ENCODE measurements around the gene GRIN1. TPM values are rescaled to one million over a fixed set of nuclear protein-coding genes. Genes with fewer than 3 reads are reported as not detected.

The GRIN1 gene
- total and polyA plus RNA-seq, 8 donors, result 0.25 to 0.55 (median 0.31) TPM; not detected in 5

- peaks cover 49 to 90% (median 87%) of the 10 kb centered on the region in 4 donors for H3K4me1 ChIP-seq
- H3K27me3 ChIP-seq, result no peaks in the 10 kb centered on the region
- TF ChIP-seq EP300 (IDR thresholded peaks at IDR 0.05), result no peak
- TF ChIP-seq CTCF (IDR thresholded peaks at IDR 0.05), result no peak
- no peak for TF ChIP-seq POLR2AphosphoS5 (IDR thresholded peaks at IDR 0.05)
- no peak for TF ChIP-seq POLR2A (IDR thresholded peaks at IDR 0.05)
- WGBS, 5 donors, result 53 to 82% (median 71%) methylated on average over 3 of the region's 3 CpGs
- H3K4me3 ChIP-seq, result peak overlapping the region in 1 of 4 donors; percentile 99
- H3K36me3 ChIP-seq, result peaks cover 15 to 42% (median 38%) of the 10 kb centered on the region in 4 donors
- peak overlapping the region in 4 of 5 donors; percentile 86 to 97 (median 96) for H3K27ac ChIP-seq
- DNase-seq, result no peak
- intact Hi-C loops (cut with DNase I; ENCODE audit: low total_unique reads), result no loop called here
- H3K9me3 ChIP-seq, result no peaks in the 10 kb centered on the region
Measured at GRCh38 chr9:137191245-137191644, 52.3 kb downstream of the GRIN1 start.

DNA sequence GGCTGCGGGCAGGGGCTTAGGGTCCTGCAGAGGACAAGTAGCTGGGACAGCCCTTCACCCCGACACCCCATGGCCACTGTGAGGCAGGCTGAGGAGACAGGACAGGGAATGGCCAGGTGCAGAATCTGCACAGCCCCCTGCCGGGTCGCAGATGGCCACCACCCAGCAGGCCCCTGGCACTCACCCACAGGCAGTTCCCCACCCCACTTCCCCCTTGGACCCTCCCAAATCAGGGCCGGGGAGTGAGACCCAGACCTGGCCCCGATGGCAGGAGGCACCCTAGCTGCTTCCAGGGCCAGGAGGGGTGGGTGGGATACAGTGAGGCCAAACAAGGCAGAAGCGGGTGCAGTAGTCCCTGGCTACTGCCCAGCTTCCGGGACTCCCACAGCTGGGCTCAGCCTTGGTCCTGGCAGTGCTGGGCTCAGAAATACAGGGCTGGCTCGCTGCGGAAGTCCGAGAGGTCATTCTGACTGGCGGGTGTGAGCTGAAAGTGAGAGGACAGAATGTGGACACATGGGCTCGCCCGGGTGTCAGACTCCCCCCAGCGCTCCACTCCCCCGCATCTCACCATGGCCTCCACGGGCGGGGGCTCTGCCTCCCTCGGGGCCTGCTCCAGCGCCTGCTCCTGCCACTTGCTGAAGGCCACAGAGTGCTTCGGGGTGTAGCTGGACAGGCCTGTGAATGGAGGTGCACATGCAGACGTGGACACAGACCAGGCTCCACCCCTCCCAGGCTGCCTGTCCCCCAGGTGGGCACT, 52.9 kb downstream of the GRIN1 start:
- no peaks in the 10 kb centered on the region for H3K9me3 ChIP-seq
- peak in 1 of 2 donors; percentile 59 for DNase-seq
- H3K27me3 ChIP-seq, result no peaks in the 10 kb centered on the region
- H3K36me3 ChIP-seq, result peaks cover 15 to 36% (median 33%) of the 10 kb centered on the region in 4 donors
- intact Hi-C loops (cut with DNase I; ENCODE audit: low total_unique reads), result no loop called here
- H3K4me3 ChIP-seq, result peak overlapping the region in 1 of 4 donors; percentile 99
- WGBS, 5 donors, result 56 to 81% (median 64%) methylated on average over 17 to 22 of the region's 22 CpGs
- H3K27ac ChIP-seq, result peak overlapping the region; percentile 9 to 97 (median 39)
- peaks cover 47 to 90% (median 87%) of the 10 kb centered on the region in 4 donors for H3K4me1 ChIP-seq
- TF ChIP-seq EP300 (IDR thresholded peaks at IDR 0.05) (no peak), POLR2AphosphoS5 (IDR thresholded peaks at IDR 0.05) (no peak), POLR2A (IDR thresholded peaks at IDR 0.05) (no peak), CTCF (IDR thresholded peaks at IDR 0.05) (no peak)

DNA sequence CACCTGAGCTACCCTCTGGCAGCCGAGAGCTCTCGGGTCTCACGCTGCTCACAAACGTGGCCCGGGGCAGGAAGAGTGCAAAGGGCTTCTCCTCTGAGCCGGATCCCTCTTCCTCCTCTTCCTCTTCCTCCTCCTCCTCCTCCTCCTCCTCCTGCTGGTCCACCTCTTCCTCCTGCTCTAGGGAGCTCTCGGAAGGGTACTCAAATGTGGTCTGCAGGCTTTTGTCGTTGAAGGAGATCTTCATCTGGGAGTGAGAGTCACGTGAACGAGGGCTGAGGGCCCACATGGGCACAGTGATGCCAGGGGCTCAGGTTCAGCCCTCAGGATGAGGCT, 53.5 kb downstream of the GRIN1 start:
- DNase-seq, result no peak
- H3K4me3 ChIP-seq, result no peak overlapping the region
- intact Hi-C loops (cut with DNase I; ENCODE audit: low total_unique reads), result no loop called here
- peaks cover 15 to 31% (median 30%) of the 10 kb centered on the region in 4 donors for H3K36me3 ChIP-seq
- peaks cover 47 to 90% (median 86%) of the 10 kb centered on the region in 4 donors for H3K4me1 ChIP-seq
- no peak for TF ChIP-seq POLR2A (IDR thresholded peaks at IDR 0.05)
- no peak for TF ChIP-seq CTCF (IDR thresholded peaks at IDR 0.05)
- no peak for TF ChIP-seq EP300 (IDR thresholded peaks at IDR 0.05)
- 70 to 78% (median 75%) methylated on average over 10 of the region's 10 CpGs for WGBS, 5 donors
- H3K27me3 ChIP-seq, result no peaks in the 10 kb centered on the region
- H3K27ac ChIP-seq, result peak overlapping the region in 4 of 5 donors; percentile 9 to 97 (median 62)
- no peaks in the 10 kb centered on the region for H3K9me3 ChIP-seq

GRCh38 chr9:137192859-137193258, 53.9 kb downstream of the GRIN1 start:
- peaks cover 15 to 31% (median 29%) of the 10 kb centered on the region in 4 donors for H3K36me3 ChIP-seq
- no peaks in the 10 kb centered on the region for H3K27me3 ChIP-seq
- DNase-seq, result no peak
- peak overlapping the region in 3 of 5 donors; percentile 78 to 97 (median 86) for H3K27ac ChIP-seq
- intact Hi-C loops (cut with DNase I; ENCODE audit: low total_unique reads), result no loop called here
- TF ChIP-seq POLR2AphosphoS5 (IDR thresholded peaks at IDR 0.05) (no peak), EP300 (IDR thresholded peaks at IDR 0.05) (no peak), POLR2A (IDR thresholded peaks at IDR 0.05) (no peak), CTCF (IDR thresholded peaks at IDR 0.05) (no peak)
- H3K4me3 ChIP-seq, result no peak overlapping the region
- H3K4me1 ChIP-seq, result peaks cover 47 to 90% (median 86%) of the 10 kb centered on the region in 4 donors
- no peaks in the 10 kb centered on the region for H3K9me3 ChIP-seq
- 79 to 100% (median 89%) methylated on average over 2 of the region's 2 CpGs; no CpG with 5 or more reads in 1 of the 5 donors for whole genome bisulfite sequencing, 5 donors
